IMR-90 (cell line): Measurements from ENCODE around the gene PIK3CG.
"Not testable (repeated sequence)": the region's sequence is repeated elsewhere in the genome, so short reads cannot be mapped to it uniquely, and the experiment has no call there.

Experiments used
- CHD1 ChIP-seq: IDR thresholded peaks from 2 replicates; pipeline ENCODE4 v1.6.1; 2012; ENCODE audit warnings: low read depth, low read length, improper control_type of control experiment
- CTCF ChIP-seq: conservative IDR thresholded peaks from 2 replicates; pipeline ENCODE4 v1.5.1; 2012; ENCODE audit warnings: mild to moderate bottlenecking, low read depth, low read length, improper control_type of control experiment
- MXI1 ChIP-seq: IDR thresholded peaks from 2 replicates; pipeline ENCODE4 v1.6.1; 2012; ENCODE audit warnings: low read depth, mild to moderate bottlenecking, low read length, moderate library complexity, borderline replicate concordance
- NFE2L2 ChIP-seq: fragments of 150-350 bp; IDR thresholded peaks from 2 replicates; pipeline ENCODE4 v1.6.1; 2016; ENCODE audit warnings: low read depth, mild to moderate bottlenecking, low read length
- POLR2A ChIP-seq: IDR thresholded peaks from 2 replicates; pipeline ENCODE4 v1.6.1; 2012; ENCODE audit warnings: mild to moderate bottlenecking, low read depth, low read length
- RCOR1 ChIP-seq: IDR thresholded peaks from 2 replicates; pipeline ENCODE4 v1.6.1; 2012; ENCODE audit warnings: mild to moderate bottlenecking, low read length, improper control_type of control experiment; ENCODE audit not compliant: insufficient replicate concordance
- RFX5 ChIP-seq: IDR thresholded peaks from 2 replicates; pipeline ENCODE4 v1.8.0; 2012; ENCODE audit warnings: low read depth, mild to moderate bottlenecking, low read length, moderate library complexity
- SMC3 ChIP-seq: fragments of 150-350 bp; IDR thresholded peaks from 2 replicates; pipeline ENCODE4 v1.6.1; 2016; ENCODE audit warnings: low read depth, mild to moderate bottlenecking, antibody characterized with exemption, low read length, moderate library complexity
- USF2 ChIP-seq: fragments of 150-350 bp; IDR thresholded peaks from 2 replicates; pipeline ENCODE4 v1.6.1; 2017; ENCODE audit warnings: mild to moderate bottlenecking, antibody characterized with exemption, low read length, low read depth
- TF ChIP-seq, protein P1 (sequence below): fragments of 150-350 bp; IDR thresholded peaks from 2 replicates; pipeline ENCODE4 v1.6.1; 2016; ENCODE audit warnings: low read depth, mild to moderate bottlenecking, low read length, moderate library complexity, borderline replicate concordance

DNA sequence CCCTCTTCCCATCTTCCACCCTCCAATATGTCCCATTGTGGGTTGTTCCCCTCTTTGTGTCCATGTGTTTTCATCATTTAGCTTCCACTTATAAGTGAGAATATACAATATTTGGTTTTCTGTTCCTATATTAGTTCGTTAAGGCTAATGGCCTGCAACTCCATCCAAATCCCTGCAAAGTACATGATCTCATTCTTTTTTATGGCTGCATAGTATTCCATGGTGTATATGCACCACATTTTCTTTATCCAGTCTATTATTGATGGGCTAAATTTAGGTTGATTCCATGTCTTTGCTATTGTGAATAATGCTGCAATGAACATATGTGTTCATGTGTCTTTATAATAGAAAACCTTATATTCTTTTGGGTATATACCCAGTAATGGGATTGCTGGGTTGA is 90.8 kb downstream of the PIK3CG start:
- not testable (repeated sequence) for TF ChIP-seq RCOR1, CTCF, RFX5, POLR2A, CHD1, USF2, NFE2L2, MXI1, SMC3
- TF ChIP-seq, protein P1, sequence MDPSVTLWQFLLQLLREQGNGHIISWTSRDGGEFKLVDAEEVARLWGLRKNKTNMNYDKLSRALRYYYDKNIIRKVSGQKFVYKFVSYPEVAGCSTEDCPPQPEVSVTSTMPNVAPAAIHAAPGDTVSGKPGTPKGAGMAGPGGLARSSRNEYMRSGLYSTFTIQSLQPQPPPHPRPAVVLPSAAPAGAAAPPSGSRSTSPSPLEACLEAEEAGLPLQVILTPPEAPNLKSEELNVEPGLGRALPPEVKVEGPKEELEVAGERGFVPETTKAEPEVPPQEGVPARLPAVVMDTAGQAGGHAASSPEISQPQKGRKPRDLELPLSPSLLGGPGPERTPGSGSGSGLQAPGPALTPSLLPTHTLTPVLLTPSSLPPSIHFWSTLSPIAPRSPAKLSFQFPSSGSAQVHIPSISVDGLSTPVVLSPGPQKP: not testable (repeated sequence)
